NB4 (cell line): Measurements from ENCODE around the gene TRUB2.

Experiments
- MYC ChIP-seq: IDR thresholded peaks from 2 replicates; pipeline ENCODE4 v1.6.1; 2011; ENCODE audit warnings: low read depth, low read length
- POLR2A ChIP-seq: IDR thresholded peaks from 2 replicates; pipeline ENCODE4 v1.6.1; 2011; ENCODE audit warnings: mild to moderate bottlenecking; ENCODE audit not compliant: insufficient read length; ENCODE audit errors: extremely low read depth
- TF ChIP-seq, protein P1 (sequence below): IDR thresholded peaks from one replicate; pipeline ENCODE4 v1.5.1; 2012; ENCODE audit warnings: low read depth, low read length
- TF ChIP-seq, protein P2 (sequence below): IDR thresholded peaks from 2 replicates; pipeline ENCODE4 v1.6.1; 2011; ENCODE audit warnings: low read depth, low read length

DNA sequence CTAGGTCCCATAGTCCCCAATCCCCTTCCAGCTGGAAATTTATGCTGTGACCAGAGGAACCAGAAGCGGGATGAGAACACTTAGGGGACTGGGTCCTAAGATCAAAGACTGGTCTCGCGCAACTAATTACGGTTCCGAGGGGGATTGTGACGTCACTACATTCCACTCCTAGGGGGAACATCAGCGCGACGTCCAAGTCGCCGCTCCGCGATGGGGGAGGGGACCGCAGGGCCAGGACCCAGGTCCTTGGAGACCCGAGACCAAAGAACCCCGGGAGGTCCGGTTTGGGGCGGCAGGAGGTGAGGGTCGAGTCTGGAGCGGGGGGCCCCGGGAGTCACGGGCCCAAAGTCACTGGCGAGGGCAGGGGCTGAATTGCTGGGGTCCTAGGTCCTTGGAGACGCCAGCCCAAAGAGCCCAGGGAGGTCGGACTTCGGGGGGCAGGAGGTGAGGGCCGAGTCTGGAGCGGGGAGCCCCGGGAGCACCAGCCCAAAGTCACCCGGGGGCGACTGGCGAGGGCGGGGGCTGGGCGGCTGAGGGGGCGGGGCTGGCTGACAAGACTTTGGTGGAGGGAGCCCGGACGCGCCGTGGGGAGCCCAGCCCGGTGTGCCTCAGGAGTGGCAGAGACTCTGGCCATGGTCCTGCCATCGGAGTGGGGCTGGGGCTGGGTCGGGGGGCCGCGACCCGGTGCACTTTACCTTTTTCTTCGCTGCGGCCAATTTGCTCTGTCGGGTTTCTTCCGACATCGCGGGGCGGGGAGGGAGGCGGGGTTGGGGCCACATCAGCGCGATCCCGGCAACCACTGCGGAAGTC is 46.8 kb downstream of the TRUB2 start, which contains the start of gene GOLGA2:
- TF ChIP-seq, protein P1, sequence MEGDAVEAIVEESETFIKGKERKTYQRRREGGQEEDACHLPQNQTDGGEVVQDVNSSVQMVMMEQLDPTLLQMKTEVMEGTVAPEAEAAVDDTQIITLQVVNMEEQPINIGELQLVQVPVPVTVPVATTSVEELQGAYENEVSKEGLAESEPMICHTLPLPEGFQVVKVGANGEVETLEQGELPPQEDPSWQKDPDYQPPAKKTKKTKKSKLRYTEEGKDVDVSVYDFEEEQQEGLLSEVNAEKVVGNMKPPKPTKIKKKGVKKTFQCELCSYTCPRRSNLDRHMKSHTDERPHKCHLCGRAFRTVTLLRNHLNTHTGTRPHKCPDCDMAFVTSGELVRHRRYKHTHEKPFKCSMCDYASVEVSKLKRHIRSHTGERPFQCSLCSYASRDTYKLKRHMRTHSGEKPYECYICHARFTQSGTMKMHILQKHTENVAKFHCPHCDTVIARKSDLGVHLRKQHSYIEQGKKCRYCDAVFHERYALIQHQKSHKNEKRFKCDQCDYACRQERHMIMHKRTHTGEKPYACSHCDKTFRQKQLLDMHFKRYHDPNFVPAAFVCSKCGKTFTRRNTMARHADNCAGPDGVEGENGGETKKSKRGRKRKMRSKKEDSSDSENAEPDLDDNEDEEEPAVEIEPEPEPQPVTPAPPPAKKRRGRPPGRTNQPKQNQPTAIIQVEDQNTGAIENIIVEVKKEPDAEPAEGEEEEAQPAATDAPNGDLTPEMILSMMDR: no peak
- TF ChIP-seq, protein P2, sequence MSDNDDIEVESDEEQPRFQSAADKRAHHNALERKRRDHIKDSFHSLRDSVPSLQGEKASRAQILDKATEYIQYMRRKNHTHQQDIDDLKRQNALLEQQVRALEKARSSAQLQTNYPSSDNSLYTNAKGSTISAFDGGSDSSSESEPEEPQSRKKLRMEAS: no peak
- TF ChIP-seq POLR2A: no peak
- TF ChIP-seq MYC: no peak
